Brain pericyte (primary cell): ENCODE data around the gene LUZP4.
"Not testable (repeated sequence)": the region's sequence is repeated elsewhere in the genome, so short reads cannot be mapped to it uniquely, and the experiment has no call there.

Experiments used
- DNase-seq: peaks from one replicate; pipeline ENCODE4 v3.0.0-alpha.2; 2012; ENCODE audit warnings: low read depth, low spot score

LUZP4 gene

DNA sequence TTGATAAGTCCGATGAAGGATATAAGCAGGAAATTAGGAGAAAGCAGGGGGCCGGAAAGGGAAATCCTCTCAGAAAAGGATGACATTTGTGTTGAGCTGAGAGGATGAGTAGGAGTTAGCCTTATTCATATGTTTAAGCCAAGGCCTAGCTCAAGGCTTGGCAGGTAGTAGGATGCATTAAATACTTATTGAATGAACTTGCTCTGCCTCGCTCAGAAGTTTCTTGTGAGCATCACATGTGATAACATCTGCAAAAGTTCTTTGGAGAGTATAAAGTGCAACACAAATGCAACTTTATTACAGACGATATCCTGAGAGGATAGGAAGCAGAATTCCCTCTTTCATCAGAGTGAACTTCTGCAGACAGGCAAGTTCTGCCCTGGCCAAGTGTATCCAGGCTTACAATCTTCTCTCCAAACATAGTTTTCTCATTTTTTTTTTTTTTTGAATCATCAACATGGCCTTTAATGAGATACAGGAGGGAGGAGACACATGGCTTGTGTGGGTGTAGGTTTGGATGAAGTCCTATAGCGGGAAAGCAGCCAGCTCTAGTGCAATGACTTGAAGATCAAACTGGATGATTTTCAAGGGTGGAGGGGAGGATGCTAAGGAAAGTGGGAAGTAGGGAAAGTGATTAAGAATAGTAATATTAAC is 48.1 kb downstream of the LUZP4 start:
- DNase-seq = no peak

DNA sequence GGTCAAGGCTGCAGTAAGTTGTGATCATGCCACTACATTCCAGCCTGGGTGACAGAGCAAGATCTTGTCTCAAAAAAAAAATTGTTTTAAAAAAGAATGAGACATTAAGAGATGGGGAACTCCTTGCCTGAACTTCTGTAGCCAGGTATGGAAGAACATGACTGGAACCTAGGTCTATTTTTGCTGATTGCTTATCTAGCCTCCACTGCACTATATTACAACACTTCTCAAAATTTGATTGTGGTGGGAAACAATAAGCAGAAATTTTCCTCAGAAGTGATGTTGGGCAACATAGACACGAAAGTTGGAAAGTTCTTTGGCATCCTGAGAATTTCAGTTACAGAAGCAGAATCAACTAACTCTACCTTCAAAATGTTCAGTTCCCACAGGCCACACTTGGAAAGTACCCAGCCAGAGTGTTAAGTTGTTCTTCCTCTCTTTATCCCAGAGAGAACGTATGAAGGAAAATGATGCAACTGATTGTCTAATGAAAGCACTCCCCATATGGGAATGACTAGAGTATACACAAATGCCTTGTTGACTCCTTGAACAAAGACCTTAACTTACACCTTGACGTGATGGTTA is 50.0 kb downstream of the LUZP4 start:
- no peak for DNase-seq

DNA sequence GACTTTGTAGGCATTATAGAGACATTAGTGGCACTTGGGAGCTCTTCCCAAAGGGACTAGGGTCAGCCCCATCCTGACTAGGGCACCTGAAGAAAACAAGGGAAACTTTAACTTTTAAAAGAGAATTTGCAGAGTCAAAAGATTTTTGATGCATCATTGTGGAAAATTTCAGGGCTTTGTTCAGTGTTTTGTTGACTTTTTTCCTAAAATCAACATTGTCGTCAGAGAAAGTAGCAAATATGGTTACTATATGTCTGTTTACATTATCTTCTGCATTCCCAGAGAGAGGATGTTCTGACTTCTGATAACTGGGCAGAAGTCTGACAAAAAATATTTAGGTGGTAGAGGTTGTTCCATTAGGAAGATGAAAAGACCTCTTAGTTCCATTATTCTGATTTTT is 51.9 kb downstream of the LUZP4 start:
- no peak for DNase-seq

DNA sequence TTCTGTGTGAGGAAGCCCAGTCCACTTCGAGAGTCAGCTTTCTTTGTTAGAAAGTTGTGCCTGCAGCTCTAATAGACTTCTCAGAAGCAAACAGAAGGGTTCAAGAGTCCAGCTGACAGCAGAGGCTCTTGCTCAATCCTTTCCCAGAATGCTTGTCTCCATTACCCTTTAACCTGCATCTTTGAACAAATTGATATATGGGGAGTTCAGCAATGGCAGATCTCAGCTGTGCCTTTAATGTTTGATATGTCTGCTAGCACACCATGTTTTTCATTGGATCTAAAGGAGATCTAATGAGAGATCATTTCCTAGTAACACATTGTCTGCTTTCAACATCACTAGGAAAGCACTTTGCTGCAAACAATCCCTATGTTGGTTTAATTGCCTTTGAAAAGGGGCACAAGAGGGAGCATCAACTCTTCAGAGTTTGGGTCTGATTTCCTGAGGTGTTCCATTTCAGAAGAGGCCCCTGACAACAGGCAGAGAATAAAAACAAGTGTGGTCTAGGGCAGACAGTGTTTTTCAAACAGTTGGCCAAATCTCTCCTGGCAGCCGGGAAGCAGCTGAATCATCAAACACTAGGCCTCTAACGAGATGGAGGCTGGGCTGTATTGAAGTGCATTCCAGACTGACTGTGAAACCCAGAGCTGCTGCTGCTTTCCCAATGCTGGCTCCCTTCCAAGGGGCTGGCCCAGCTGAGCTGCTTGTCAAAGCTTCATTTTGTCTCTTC is 55.5 kb downstream of the LUZP4 start:
- peak; percentile 91 for DNase-seq

GRCh38 chrX:115345615-115346014 is 56.1 kb downstream of the LUZP4 start:
- DNase-seq = no peak

DNA sequence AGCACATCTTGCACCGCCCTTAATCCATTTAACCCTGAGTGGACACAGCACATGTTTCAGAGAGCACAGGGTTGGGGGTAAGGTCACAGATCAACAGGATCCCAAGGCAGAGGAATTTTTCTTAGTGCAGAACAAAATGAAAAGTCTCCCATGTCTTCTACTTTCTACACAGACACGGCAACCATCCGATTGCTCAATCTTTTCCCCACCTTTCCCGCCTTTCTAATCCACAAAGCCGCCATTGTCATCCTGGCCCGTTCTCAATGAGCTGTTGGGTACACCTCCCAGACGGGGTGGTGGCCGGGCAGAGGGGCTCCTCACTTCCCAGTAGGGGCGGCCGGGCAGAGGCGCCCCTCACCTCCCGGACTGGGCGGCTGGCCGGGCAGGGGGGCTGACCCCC is 57.2 kb downstream of the LUZP4 start:
- DNase-seq = not testable (repeated sequence)

DNA sequence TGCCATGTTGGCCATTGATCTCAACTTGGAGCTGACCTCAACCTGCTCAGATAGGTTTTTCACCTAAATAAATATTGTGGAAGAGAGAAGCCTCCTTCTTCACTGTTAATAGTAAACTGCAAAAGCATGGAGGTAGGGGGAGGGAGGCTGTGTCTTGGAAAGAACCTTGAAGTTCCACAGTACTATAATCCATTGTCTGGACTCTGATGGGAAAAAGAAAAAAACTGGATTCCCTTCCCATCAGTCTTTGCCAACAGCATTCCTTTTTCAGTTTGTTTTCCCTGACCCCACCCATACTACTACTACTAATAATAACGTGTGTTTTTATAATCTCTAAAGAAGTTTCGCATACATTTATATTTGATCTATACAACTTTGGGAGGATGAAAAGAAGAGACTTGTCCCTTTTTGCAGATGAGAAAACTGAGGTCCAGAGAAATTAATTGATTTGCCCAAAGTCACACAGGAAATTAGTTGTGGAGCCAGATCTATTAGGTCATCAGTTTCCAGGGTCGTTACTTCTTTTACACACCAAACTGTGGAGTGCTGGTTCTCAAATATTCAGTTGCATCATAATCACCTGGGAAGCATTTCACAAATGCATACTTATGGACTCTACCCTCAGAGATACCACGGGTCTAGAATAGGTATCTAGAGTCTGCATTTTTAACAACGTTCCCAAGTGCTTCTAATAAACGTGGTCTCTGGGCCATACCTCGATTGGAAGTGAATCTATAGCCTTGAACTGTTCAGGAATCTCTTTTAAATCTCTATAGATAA is 59.1 kb downstream of the LUZP4 start:
- DNase-seq = no peak

GRCh38 chrX:115350711-115351381 is 61.3 kb downstream of the LUZP4 start:
- DNase-seq = no peak

- DNase-seq = no peak
Observed at GRCh38 chrX:115356369-115356768, 66.9 kb downstream of the LUZP4 start.
